ENCODE data around the gene IL9R. TPM values are rescaled to one million over a fixed set of nuclear protein-coding genes. Genes with fewer than 3 reads are reported as not detected.

Gene IL9R
- total and polyA plus RNA-seq, 10 of the 15 experiments (the other 5 are each of a cell fraction or from before 2014, with no cell fraction given) = 0.47 to 5.9 (median 2.4) TPM

- BruUV-seq (replicated peaks) = no TSS peak
- no peaks in the 10 kb centered on the region for H3K36me3 ChIP-seq (ENCODE audit: control insufficient read depth in 2 of 2, insufficient read depth in 2 of 2, low read length in 1 of 2)
- H4K20me1 ChIP-seq (ENCODE audit: control insufficient read depth, insufficient read depth) = no peaks in the 10 kb centered on the region
- DNase-seq (ENCODE audit: low read depth, low spot score) = no peak
- WGBS (ENCODE audit: insufficient coverage, insufficient replicate concordance, low lambda C conversion rate, missing lambda C conversion rate) = 14% methylated on average over 3 of the region's 3 CpGs
- ChIA-PET RAD21 (ENCODE audit: unreplicated experiment) (no interaction called here), POLR2A (no interaction called here), CTCF (no interaction called here), SMC1A (ENCODE audit: uncharacterized antibody, unreplicated experiment) (no interaction called here)
- no peaks in the 10 kb centered on the region for H3K27me3 ChIP-seq (replicated peaks in 1 of 2; ENCODE audit: control insufficient read depth in 2 of 2, insufficient read depth in 2 of 2, low read length in 1 of 2)
- H3K79me2 ChIP-seq (ENCODE audit: control insufficient read depth, insufficient read depth, low read length) = no peaks in the 10 kb centered on the region
- H3K9ac ChIP-seq (ENCODE audit: control insufficient read depth, insufficient read depth, low read length) = no peak overlapping the region
- H3K9me3 ChIP-seq (replicated peaks; ENCODE audit: control insufficient read depth, insufficient read depth, low read length) = no peaks in the 10 kb centered on the region; the same call in 2 of the 3 replicates
- intact Hi-C loops (cut with micrococcal nuclease; ENCODE audit: unreplicated experiment) = no loop called here
- no peak overlapping the region for H2AFZ ChIP-seq (ENCODE audit: control insufficient read depth, low read depth, low read length)
- no peak for TF ChIP-seq ZNF592 (IDR thresholded peaks at IDR 0.05)
- no peak for TF ChIP-seq CBX5 (IDR thresholded peaks at IDR 0.05; ENCODE audit: low read depth)
- no peak for TF ChIP-seq SMAD5 (IDR thresholded peaks at IDR 0.05; ENCODE audit: low read depth)
- TF ChIP-seq SRF (IDR thresholded peaks at IDR 0.05; ENCODE audit: low read depth in 2 of 2, low read length in 2 of 2) = no peak
- no peak for TF ChIP-seq GABPA (IDR thresholded peaks at IDR 0.05; ENCODE audit: low read depth)
- no peak for TF ChIP-seq STAT1 (conservative IDR thresholded peaks at IDR 0.05)
- TF ChIP-seq NFYB (IDR thresholded peaks at IDR 0.05; ENCODE audit: insufficient read depth, low read depth, low read length) = no peak
- TF ChIP-seq BRCA1 (IDR thresholded peaks at IDR 0.05; ENCODE audit: low read depth, low read length) = no peak
- TF ChIP-seq ZNF217 (IDR thresholded peaks at IDR 0.05) = no peak
- TF ChIP-seq SIX5 (IDR thresholded peaks at IDR 0.05; ENCODE audit: low read depth, low read length, severe bottlenecking) = no peak
- no peak for TF ChIP-seq SP1 (IDR thresholded peaks at IDR 0.05; ENCODE audit: low read depth, low read length)
- no peak for TF ChIP-seq CHD1 (IDR thresholded peaks at IDR 0.05; ENCODE audit: low read depth, low read length)
- no peak for TF ChIP-seq ZNF622 (IDR thresholded peaks at IDR 0.05)
- TF ChIP-seq PAX5 (IDR thresholded peaks at IDR 0.05; ENCODE audit: borderline replicate concordance, low read depth, low read length) = no peak
- no peak for TF ChIP-seq EGR1 (IDR thresholded peaks at IDR 0.05; ENCODE audit: borderline replicate concordance in 1 of 2, low read depth in 2 of 2, low read length in 2 of 2)
- TF ChIP-seq SREBF2 (IDR thresholded peaks at IDR 0.05; ENCODE audit: low read length) = no peak
- TF ChIP-seq USF1 (IDR thresholded peaks at IDR 0.05; ENCODE audit: borderline replicate concordance, extremely low read length, insufficient read depth, low read depth, low read length) = no peak
- no peak for TF ChIP-seq TBL1XR1 (IDR thresholded peaks at IDR 0.05; ENCODE audit: low read depth, low read length)
- TF ChIP-seq SMARCA5 (IDR thresholded peaks at IDR 0.05) = no peak
- TF ChIP-seq FOXK2 (IDR thresholded peaks at IDR 0.05) = no peak
- in situ Hi-C loops (cut with MboI) = no loop called here
- H3K4me2 ChIP-seq (ENCODE audit: control insufficient read depth, insufficient read depth) = no peak overlapping the region
- no peak for ATAC-seq
- H3K4me3 ChIP-seq = no peak overlapping the region
- FAIRE-seq = no peak
- H3K27ac ChIP-seq (ENCODE audit: control insufficient read depth, insufficient read depth) = no peak overlapping the region
- no peaks in the 10 kb centered on the region for H3K4me1 ChIP-seq (ENCODE audit: control insufficient read depth, insufficient read depth, low read length)
Observed at GRCh38 chrX:155953055-155953454, 44.4 kb upstream of the IL9R start.

Measured in GM12878 (cell line).